ENCODE measurements around the gene PDE8B.

DNA sequence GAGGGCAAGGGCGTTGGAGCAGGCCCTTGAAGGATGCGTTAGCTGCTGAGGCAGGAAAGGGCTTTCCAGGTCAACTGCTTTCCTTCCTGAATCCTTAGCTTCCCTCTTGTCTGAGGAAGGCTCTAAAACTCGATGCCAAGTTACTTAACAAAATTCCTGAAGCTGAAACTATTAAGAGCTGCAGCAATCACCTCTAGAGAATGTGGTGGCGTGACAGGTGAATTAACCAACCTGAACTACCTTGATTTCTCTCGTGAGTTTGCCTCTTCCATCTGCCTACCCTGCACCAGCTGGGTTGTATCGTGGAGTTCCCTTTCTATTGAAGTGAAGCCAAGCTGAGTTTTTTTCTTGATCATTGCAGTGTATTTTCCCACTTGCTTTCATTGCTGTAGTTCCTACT is 96.1 kb downstream of the PDE8B start:
- TF ChIP-seq, protein P1, sequence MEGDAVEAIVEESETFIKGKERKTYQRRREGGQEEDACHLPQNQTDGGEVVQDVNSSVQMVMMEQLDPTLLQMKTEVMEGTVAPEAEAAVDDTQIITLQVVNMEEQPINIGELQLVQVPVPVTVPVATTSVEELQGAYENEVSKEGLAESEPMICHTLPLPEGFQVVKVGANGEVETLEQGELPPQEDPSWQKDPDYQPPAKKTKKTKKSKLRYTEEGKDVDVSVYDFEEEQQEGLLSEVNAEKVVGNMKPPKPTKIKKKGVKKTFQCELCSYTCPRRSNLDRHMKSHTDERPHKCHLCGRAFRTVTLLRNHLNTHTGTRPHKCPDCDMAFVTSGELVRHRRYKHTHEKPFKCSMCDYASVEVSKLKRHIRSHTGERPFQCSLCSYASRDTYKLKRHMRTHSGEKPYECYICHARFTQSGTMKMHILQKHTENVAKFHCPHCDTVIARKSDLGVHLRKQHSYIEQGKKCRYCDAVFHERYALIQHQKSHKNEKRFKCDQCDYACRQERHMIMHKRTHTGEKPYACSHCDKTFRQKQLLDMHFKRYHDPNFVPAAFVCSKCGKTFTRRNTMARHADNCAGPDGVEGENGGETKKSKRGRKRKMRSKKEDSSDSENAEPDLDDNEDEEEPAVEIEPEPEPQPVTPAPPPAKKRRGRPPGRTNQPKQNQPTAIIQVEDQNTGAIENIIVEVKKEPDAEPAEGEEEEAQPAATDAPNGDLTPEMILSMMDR (optimal IDR thresholded peaks at IDR 0.05 in 1 of 3, IDR thresholded peaks at IDR 0.05 in 1 of 3, conservative IDR thresholded peaks at IDR 0.05 in 1 of 3; ENCODE audit: extremely low read depth in 1 of 3, insufficient read depth in 2 of 3, low read length in 3 of 3), result no peak
- no peak for TF ChIP-seq EZH2 (IDR thresholded peaks at IDR 0.05; ENCODE audit: low read length)

Data from keratinocyte (primary cell).